ENCODE data around the gene DNAJB6. TPM values are rescaled to one million over a fixed set of nuclear protein-coding genes. Genes with fewer than 3 reads are reported as not detected.

The DNAJB6 gene
- total and polyA plus RNA-seq, 2 of the 4 experiments (the other 2 are of a cell fraction), result 93.4 to 165 TPM

- ChIA-PET POLR2A (ENCODE audit: unreplicated experiment) (no interaction called here), CTCF (no interaction called here)
- H3K9ac ChIP-seq (ENCODE audit: low read depth, low read length), result no peak overlapping the region
- peaks cover 13% of the 10 kb centered on the region; the same call in 1 of the 2 replicates for H3K9me1 ChIP-seq (ENCODE audit: insufficient read depth, low read length)
- WGBS, 2 experiments (ENCODE audit: extremely low coverage in 2 of 2, insufficient read length in 1 of 2), result no CpG with 5 or more reads among the region's 5 CpGs
- no peak overlapping the region for H2AFZ ChIP-seq (replicated peaks; ENCODE audit: low read length, poor library complexity)
- no peak overlapping the region for H3K4me2 ChIP-seq (ENCODE audit: low read depth, low read length)
- H3K23ac ChIP-seq (ENCODE audit: low read depth, low read length), result no peak overlapping the region
- no peak overlapping the region for H2BK20ac ChIP-seq (ENCODE audit: low read depth, low read length)
- H3K14ac ChIP-seq (replicated peaks; ENCODE audit: low read depth, low read length), result no peak overlapping the region
- no peak overlapping the region for H3K56ac ChIP-seq (ENCODE audit: extremely low read depth, insufficient read depth, low read length)
- no TSS peak for BruUV-seq (replicated peaks)
- intact Hi-C loops (cut with micrococcal nuclease) (no loop called here), in situ Hi-C loops (cut with MboI; ENCODE audit: low sequenced_read_pairs) (loop anchor here (25.0 kb wide), 1 partner anchor 422 kb away; no protein-coding TSS in a partner anchor), dilution Hi-C loops (cut with HindIII; ENCODE audit: low sequenced_read_pairs, unreplicated experiment) (no loop called here)
- peaks cover 65% of the 10 kb centered on the region for H4K20me1 ChIP-seq (ENCODE audit: insufficient read depth, low read length)
- H3K18ac ChIP-seq (ENCODE audit: low read depth, low read length), result no peak overlapping the region
- no peak overlapping the region for H2BK120ac ChIP-seq (ENCODE audit: low read depth, low read length)
- ATAC-seq (ENCODE audit: low read depth) (no peak), DNase-seq (no peak)
- H3K79me1 ChIP-seq (ENCODE audit: low read depth in 1 of 2, low read length in 2 of 2), result peaks cover 42 to 73% of the 10 kb centered on the region in 2 experiments
- no peak overlapping the region for H4K5ac ChIP-seq (ENCODE audit: low read depth, low read length)
- H4K91ac ChIP-seq (ENCODE audit: insufficient read depth, low read depth, low read length), result no peak overlapping the region
- no peaks in the 10 kb centered on the region for H3K27me3 ChIP-seq (ENCODE audit: control insufficient read depth, insufficient read depth, low read length)
- no peak overlapping the region for H3K4ac ChIP-seq (ENCODE audit: low read depth, low read length)
- H3K4me3 ChIP-seq (ENCODE audit: insufficient read depth, low read depth, low read length), result no peak overlapping the region
- H4K8ac ChIP-seq (ENCODE audit: low read depth in 2 of 2, low read length in 2 of 2), result no peak overlapping the region
- H3K9me3 ChIP-seq (ENCODE audit: control insufficient read depth, insufficient read depth, low read length), result no peaks in the 10 kb centered on the region
- H3K4me1 ChIP-seq (ENCODE audit: control insufficient read depth, insufficient read depth, low read length), result 0 out of 2 replicates have a peak, but pooled peaks cover 2% of the 10 kb centered on the region
- peaks cover 34% of the 10 kb centered on the region for H3K36me3 ChIP-seq (ENCODE audit: control insufficient read depth, insufficient read depth, low read length)
- TF ChIP-seq CTCF (conservative IDR thresholded peaks at IDR 0.05; ENCODE audit: low read depth, low read length) (no peak), RCOR1 (IDR thresholded peaks at IDR 0.05; ENCODE audit: insufficient replicate concordance, low read length) (no peak), USF2 (IDR thresholded peaks at IDR 0.05; ENCODE audit: low read depth, low read length) (no peak), RFX5 (IDR thresholded peaks at IDR 0.05; ENCODE audit: low read depth, low read length) (no peak), NFE2L2 (IDR thresholded peaks at IDR 0.05; ENCODE audit: low read depth, low read length) (no peak), MAZ (IDR thresholded peaks at IDR 0.05; ENCODE audit: borderline replicate concordance, low read depth, low read length) (no peak), CHD1 (IDR thresholded peaks at IDR 0.05; ENCODE audit: low read depth, low read length) (no peak), ELK1 (IDR thresholded peaks at IDR 0.05; ENCODE audit: borderline replicate concordance, low read depth, low read length) (no peak), POLR2A (IDR thresholded peaks at IDR 0.05; ENCODE audit: low read depth, low read length) (no peak), BHLHE40 (IDR thresholded peaks at IDR 0.05; ENCODE audit: low read depth, low read length) (no peak), FOS (IDR thresholded peaks at IDR 0.05; ENCODE audit: low read depth, low read length) (no peak)
- no peak overlapping the region for H3K27ac ChIP-seq (ENCODE audit: insufficient read depth, low read length)
- no peak overlapping the region for H2AK9ac ChIP-seq (replicated peaks; ENCODE audit: low read depth, low read length, poor library complexity)
- H2BK5ac ChIP-seq (ENCODE audit: low read depth, low read length, poor library complexity, severe bottlenecking), result no peak overlapping the region
- H2BK15ac ChIP-seq (ENCODE audit: low read depth, low read length), result no peak overlapping the region
- H2AK5ac ChIP-seq (ENCODE audit: low read depth, low read length), result no peak overlapping the region
Observed at GRCh38 chr7:157383868-157384267, 47.1 kb downstream of the DNAJB6 start.

Measured in IMR-90 (cell line).